ENCODE data around the gene OR2A5. TPM values are rescaled to one million over a fixed set of nuclear protein-coding genes. Genes with fewer than 3 reads are reported as not detected.

OR2A5 gene
- total RNA-seq, 2 donors from 2014 or later, result not detected

DNA sequence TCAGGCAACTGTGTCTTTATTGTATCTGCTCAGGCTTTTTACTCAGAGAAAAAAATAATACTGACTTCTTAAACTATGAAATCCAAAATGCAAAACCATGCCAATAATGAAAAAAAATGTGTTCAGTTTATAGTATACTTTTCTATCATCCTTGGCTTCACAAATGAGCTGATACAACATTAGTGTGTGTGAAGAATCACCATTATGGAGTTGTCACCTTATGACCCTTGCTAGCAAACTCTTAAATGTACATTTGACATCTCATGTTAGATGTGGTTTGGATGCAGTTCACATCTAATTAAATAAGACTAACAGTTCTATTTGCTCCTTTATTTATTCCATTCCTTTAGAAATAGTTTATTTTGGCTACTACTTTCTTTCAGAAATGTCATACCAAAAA, 56.5 kb downstream of the OR2A5 start:
- DNase-seq (no peak), ATAC-seq (no peak)
- Mint-ChIP-seq H3K4me1 (no peaks in the 10 kb centered on the region), H3K4me3 (no peak overlapping the region), H3K27me3 (peaks cover 33% of the 10 kb centered on the region), H3K27ac (no peak overlapping the region), H3K36me3 (ENCODE audit: low read depth) (no peaks in the 10 kb centered on the region)
- H3K9me3 ChIP-seq (ENCODE audit: control insufficient read depth, low read length, poor library complexity, severe bottlenecking), result no peaks in the 10 kb centered on the region

Other genes starting within 250 kb of the OR2A5 start
- 10 to 100 TPM in 1 of 2 donors, 1 to 10 TPM in 1; 9.5 to 10.9 TPM for gene TCAF1, start 146.8 kb upstream of the OR2A5 start, total RNA-seq
- gene OR2F2, start 113.7 kb upstream of the OR2A5 start, total RNA-seq, result not detected
- gene OR2F1, start 94.1 kb upstream of the OR2A5 start, total RNA-seq, result not detected
- gene OR6B1, start 48.6 kb upstream of the OR2A5 start, total RNA-seq, result not detected
- not detected for gene OR2A25, start 20.9 kb downstream of the OR2A5 start, total RNA-seq
- gene OR2A12, start 37.3 kb downstream of the OR2A5 start, total RNA-seq, result not detected
- not detected for gene OR2A2, start 60.6 kb downstream of the OR2A5 start, total RNA-seq
- not detected for gene OR2A14, start 74.2 kb downstream of the OR2A5 start, total RNA-seq
- gene CTAGE4, start 134.5 kb downstream of the OR2A5 start, total RNA-seq, result under 1 TPM in 1 of 2 donors, not detected in 1; 0.32 TPM
- 1 to 10 TPM in 1 of 2 donors, not detected in 1; 2.2 TPM for gene ARHGEF35, start 146.9 kb downstream of the OR2A5 start, total RNA-seq
- under 1 TPM in 1 of 2 donors, not detected in 1; 0.07 TPM for gene OR2A42, start 190.7 kb downstream of the OR2A5 start, total RNA-seq
- gene OR2A7, start 215.8 kb downstream of the OR2A5 start, total RNA-seq, result 1 to 10 TPM; 1.2 to 6.5 TPM
- 1 to 10 TPM in 1 of 2 donors, under 1 TPM in 1; 0.47 to 1.6 TPM for gene CTAGE8, start 220.3 kb downstream of the OR2A5 start, total RNA-seq

Data from T-helper 17 cell (primary cell).